K562 (cell line): ENCODE results near the gene ARL6IP4. TPM values are rescaled to one million over a fixed set of nuclear protein-coding genes. Genes with fewer than 3 reads are reported as not detected.
A peak's percentile ranks its signal among the peaks of the same experiment; 100 is the strongest.

ENCODE experiments used
- CHCHD3 ChIP-seq: fragments of 250-450 bp; sonication (Bioruptor Pico); IDR thresholded peaks from 2 replicates; pipeline ENCODE4 v2.1.2; 2022; ENCODE audit warnings: mild to moderate bottlenecking
- GATAD2A ChIP-seq: fragments of 450-650 bp; IDR thresholded peaks from 2 replicates; pipeline ENCODE4 v1.6.1; 2017
- KLF13 ChIP-seq: fragments of 450-650 bp; IDR thresholded peaks from 2 replicates; pipeline ENCODE4 v1.6.1; 2016; ENCODE audit warnings: missing genetic modification characterization, low read depth, mild to moderate bottlenecking, missing compliant biosample characterization, moderate library complexity, borderline replicate concordance
- NFE2 ChIP-seq: IDR thresholded peaks from 2 replicates; pipeline ENCODE4 v1.6.1; 2014; ENCODE audit warnings: antibody characterized with exemption, low read depth
- NR1H2 ChIP-seq: sonication (generic); formaldehyde crosslinking; IDR thresholded peaks from 2 replicates; pipeline ENCODE4 v1.4.0; 2020; ENCODE audit warnings: mild to moderate bottlenecking, missing genetic modification reagents
- PHF8 ChIP-seq: fragments of 200-600 bp; sonication (generic); IDR thresholded peaks from 2 replicates; pipeline ENCODE4 v1.6.1; 2012; ENCODE audit warnings: mixed run types, mild to moderate bottlenecking, inconsistent platforms, low read length, moderate library complexity, borderline replicate concordance
- TAF7 ChIP-seq: fragments of 450-650 bp; IDR thresholded peaks from 2 replicates; pipeline ENCODE4 v1.6.1; 2016; ENCODE audit warnings: missing genetic modification characterization, missing compliant biosample characterization
- TCF3 ChIP-seq: sonication (generic); formaldehyde crosslinking; IDR thresholded peaks from 2 replicates; pipeline ENCODE4 v1.4.0; 2020; ENCODE audit warnings: mild to moderate bottlenecking, missing genetic modification reagents
- ZBTB33 ChIP-seq: sonication (generic); formaldehyde crosslinking; IDR thresholded peaks from 2 replicates; pipeline ENCODE4 v1.8.1; 2023; ENCODE audit warnings: mild to moderate bottlenecking, missing genetic modification reagents
- ZNF263 ChIP-seq: sonication (generic); formaldehyde crosslinking; IDR thresholded peaks from 2 replicates; pipeline ENCODE4 v1.8.0; 2022; ENCODE audit warnings: mild to moderate bottlenecking, missing genetic modification reagents, borderline replicate concordance
- ZNF449 ChIP-seq: fragments of 250-450 bp; sonication (Bioruptor Pico); IDR thresholded peaks from 2 replicates; pipeline ENCODE4 v1.8.0; 2022; ENCODE audit warnings: moderate library complexity, mild to moderate bottlenecking, inconsistent platforms
- polyA plus RNA-seq, 8 experiments: library from polyadenylated mRNA; depleted of rRNA in 4 of 8; stranded (reverse) in 5 of 8; unstranded in 3 of 8; fragments of >200 nt; fragmentation: Nextera tagmentation in 2 of 8; fragmentation: Illumina TruSeq in 1 of 8; extraction: Ambion mirVana in 2 of 8; extraction: Trizol in 1 of 8; gene quantifications; 2 replicates each; pipeline versions ENCODE4 v1.2.1 to v1.2.3, GENCODE V29; 2011 to 2014; ENCODE audit warnings: inconsistent platforms in 1 of 8, missing spikeins in 1 of 8
- total RNA-seq, 7 experiments: library from RNA; depleted of rRNA in 6 of 7; stranded (reverse); fragments of >200 nt in 6 of 7; fragmentation: Illumina TruSeq in 2 of 7; extraction: Trizol in 2 of 7; gene quantifications; 2 replicates each; pipeline versions ENCODE4 v1.2.1 to v1.2.3, GENCODE V29; 2011 to 2021; ENCODE audit warnings: low replicate concordance in 1 of 7
- TF ChIP-seq, protein P1 (sequence below): IDR thresholded peaks from 2 replicates; pipeline ENCODE4 v1.6.1; 2011; ENCODE audit warnings: borderline replicate concordance, low read depth, mild to moderate bottlenecking, moderate library complexity, low read length; ENCODE audit not compliant: insufficient read depth, poor library complexity, severe bottlenecking
- TF ChIP-seq, protein P2 (sequence below): fragments of 450-650 bp; IDR thresholded peaks from 2 replicates; pipeline ENCODE4 v1.6.1; 2014; ENCODE audit warnings: low read depth, mild to moderate bottlenecking, moderate library complexity, borderline replicate concordance
- TF ChIP-seq, protein P3 (sequence below): sonication (generic); formaldehyde crosslinking; IDR thresholded peaks from 2 replicates; pipeline ENCODE4 v1.8.0; 2022; ENCODE audit warnings: mild to moderate bottlenecking, missing genetic modification reagents

The ARL6IP4 gene
- total and polyA plus RNA-seq, 9 of the 15 experiments (the other 6 are each of a cell fraction or from before 2014, with no cell fraction given), result 2.4 to 255 (median 151) TPM

DNA sequence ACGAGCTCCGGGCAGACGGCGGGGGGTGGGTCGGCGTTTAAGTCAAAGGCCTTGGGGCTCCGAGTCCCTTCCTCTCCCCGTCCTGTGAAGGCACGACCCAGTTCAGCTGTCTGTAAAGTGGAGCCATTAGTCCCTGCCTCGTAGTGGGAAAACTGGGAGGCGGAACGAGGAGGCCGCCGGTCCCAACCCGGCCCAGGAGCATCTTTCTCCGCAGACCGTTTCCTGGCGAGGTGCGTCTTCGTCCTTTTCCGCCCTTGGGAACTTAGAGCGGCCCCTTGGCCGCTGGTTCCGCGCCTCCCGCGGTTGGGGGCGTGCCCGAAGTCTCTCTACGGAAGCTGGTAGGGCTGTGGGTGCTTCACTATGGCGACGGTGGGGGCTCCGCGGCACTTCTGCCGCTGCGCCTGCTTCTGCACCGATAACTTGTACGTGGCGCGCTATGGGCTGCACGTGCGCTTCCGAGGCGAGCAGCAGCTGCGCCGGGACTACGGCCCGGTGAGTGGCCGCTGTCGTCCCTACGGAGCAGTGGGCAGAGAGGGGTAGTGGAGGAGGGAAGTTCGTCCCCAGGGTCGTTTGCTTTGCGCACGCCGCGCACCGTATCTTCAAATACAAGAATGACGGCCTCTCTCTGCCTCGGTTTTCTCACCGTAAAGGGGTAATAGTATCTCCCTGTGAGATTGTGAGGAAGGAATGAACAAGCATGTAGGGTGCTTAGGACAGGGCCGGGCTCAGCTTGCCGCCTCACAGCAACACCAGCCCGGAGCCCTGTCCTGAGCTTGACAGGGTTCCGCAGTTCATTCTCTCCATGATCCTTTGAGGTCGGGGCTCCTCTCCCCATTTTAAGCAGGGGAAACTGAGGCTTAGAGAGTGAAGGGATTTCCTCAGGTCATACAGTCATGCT lies 5.3 kb upstream of the ARL6IP4 start, which contains the start of gene OGFOD2 (continued):
- no peak for TF ChIP-seq ZNF449 (CRISPR knock-in tag)
- peak; percentile 57 for TF ChIP-seq ZBTB33 (CRISPR knock-in tag)
- TF ChIP-seq NFE2, result no peak
- peak; percentile 55; the same call in 1 of the 2 replicates for TF ChIP-seq TAF7 (tag)
- TF ChIP-seq TCF3 (CRISPR knock-in tag), result peak; percentile 52; the same call in 1 of the 2 replicates
- no peak for TF ChIP-seq GATAD2A
- TF ChIP-seq ZNF263 (CRISPR knock-in tag), result 0 out of 2 replicates have a peak, but pooled peaks have one; percentile 7
- TF ChIP-seq, protein P1, sequence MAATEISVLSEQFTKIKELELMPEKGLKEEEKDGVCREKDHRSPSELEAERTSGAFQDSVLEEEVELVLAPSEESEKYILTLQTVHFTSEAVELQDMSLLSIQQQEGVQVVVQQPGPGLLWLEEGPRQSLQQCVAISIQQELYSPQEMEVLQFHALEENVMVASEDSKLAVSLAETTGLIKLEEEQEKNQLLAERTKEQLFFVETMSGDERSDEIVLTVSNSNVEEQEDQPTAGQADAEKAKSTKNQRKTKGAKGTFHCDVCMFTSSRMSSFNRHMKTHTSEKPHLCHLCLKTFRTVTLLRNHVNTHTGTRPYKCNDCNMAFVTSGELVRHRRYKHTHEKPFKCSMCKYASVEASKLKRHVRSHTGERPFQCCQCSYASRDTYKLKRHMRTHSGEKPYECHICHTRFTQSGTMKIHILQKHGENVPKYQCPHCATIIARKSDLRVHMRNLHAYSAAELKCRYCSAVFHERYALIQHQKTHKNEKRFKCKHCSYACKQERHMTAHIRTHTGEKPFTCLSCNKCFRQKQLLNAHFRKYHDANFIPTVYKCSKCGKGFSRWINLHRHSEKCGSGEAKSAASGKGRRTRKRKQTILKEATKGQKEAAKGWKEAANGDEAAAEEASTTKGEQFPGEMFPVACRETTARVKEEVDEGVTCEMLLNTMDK, result no peak
- TF ChIP-seq, protein P2, sequence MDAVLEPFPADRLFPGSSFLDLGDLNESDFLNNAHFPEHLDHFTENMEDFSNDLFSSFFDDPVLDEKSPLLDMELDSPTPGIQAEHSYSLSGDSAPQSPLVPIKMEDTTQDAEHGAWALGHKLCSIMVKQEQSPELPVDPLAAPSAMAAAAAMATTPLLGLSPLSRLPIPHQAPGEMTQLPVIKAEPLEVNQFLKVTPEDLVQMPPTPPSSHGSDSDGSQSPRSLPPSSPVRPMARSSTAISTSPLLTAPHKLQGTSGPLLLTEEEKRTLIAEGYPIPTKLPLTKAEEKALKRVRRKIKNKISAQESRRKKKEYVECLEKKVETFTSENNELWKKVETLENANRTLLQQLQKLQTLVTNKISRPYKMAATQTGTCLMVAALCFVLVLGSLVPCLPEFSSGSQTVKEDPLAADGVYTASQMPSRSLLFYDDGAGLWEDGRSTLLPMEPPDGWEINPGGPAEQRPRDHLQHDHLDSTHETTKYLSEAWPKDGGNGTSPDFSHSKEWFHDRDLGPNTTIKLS, result peak; percentile 81
- peak; percentile 54; the same call in 1 of the 2 replicates for TF ChIP-seq KLF13
- TF ChIP-seq PHF8, result peak; percentile 85
- no peak for TF ChIP-seq CHCHD3 (CRISPR knock-in tag)
- TF ChIP-seq, protein P3, sequence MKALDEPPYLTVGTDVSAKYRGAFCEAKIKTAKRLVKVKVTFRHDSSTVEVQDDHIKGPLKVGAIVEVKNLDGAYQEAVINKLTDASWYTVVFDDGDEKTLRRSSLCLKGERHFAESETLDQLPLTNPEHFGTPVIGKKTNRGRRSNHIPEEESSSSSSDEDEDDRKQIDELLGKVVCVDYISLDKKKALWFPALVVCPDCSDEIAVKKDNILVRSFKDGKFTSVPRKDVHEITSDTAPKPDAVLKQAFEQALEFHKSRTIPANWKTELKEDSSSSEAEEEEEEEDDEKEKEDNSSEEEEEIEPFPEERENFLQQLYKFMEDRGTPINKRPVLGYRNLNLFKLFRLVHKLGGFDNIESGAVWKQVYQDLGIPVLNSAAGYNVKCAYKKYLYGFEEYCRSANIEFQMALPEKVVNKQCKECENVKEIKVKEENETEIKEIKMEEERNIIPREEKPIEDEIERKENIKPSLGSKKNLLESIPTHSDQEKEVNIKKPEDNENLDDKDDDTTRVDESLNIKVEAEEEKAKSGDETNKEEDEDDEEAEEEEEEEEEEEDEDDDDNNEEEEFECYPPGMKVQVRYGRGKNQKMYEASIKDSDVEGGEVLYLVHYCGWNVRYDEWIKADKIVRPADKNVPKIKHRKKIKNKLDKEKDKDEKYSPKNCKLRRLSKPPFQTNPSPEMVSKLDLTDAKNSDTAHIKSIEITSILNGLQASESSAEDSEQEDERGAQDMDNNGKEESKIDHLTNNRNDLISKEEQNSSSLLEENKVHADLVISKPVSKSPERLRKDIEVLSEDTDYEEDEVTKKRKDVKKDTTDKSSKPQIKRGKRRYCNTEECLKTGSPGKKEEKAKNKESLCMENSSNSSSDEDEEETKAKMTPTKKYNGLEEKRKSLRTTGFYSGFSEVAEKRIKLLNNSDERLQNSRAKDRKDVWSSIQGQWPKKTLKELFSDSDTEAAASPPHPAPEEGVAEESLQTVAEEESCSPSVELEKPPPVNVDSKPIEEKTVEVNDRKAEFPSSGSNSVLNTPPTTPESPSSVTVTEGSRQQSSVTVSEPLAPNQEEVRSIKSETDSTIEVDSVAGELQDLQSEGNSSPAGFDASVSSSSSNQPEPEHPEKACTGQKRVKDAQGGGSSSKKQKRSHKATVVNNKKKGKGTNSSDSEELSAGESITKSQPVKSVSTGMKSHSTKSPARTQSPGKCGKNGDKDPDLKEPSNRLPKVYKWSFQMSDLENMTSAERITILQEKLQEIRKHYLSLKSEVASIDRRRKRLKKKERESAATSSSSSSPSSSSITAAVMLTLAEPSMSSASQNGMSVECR, result peak; percentile 97
- TF ChIP-seq NR1H2, result no peak
